GM21717 (cell line): ENCODE measurements around the gene MEFV.
"Not testable (repeated sequence)": the region's sequence is repeated elsewhere in the genome, so short reads cannot be mapped to it uniquely, and the experiment has no call there.

ENCODE experiments used
- ATAC-seq: cut with Tn5 transposase; IDR thresholded peaks from one replicate; pipeline ENCODE4 v1.9.1; 2021; ENCODE audit warnings: mild to moderate bottlenecking, moderate library complexity; ENCODE audit not compliant: unreplicated experiment

Gene MEFV

GRCh38 chr16:3223913-3224515, 32.4 kb downstream of the MEFV start:
- ATAC-seq: no peak

GRCh38 chr16:3220839-3221238, 35.6 kb downstream of the MEFV start:
- ATAC-seq: no peak

- no peak for ATAC-seq
These were observed 40.2 kb downstream of the MEFV start for GRCh38 chr16:3216263-3216640.

GRCh38 chr16:3215601-3216262, 40.7 kb downstream of the MEFV start:
- no peak for ATAC-seq

GRCh38 chr16:3214904-3215600, 41.4 kb downstream of the MEFV start:
- ATAC-seq: no peak

- ATAC-seq: no peak
These were observed 43.9 kb downstream of the MEFV start for GRCh38 chr16:3212567-3212966.

- ATAC-seq: no peak
These were observed 44.4 kb downstream of the MEFV start for GRCh38 chr16:3212006-3212405.

- ATAC-seq: no peak
These were observed 49.1 kb downstream of the MEFV start for GRCh38 chr16:3207086-3207953.

GRCh38 chr16:3205939-3206338, 50.5 kb downstream of the MEFV start:
- ATAC-seq: not testable (repeated sequence)

GRCh38 chr16:3202903-3203539, 53.4 kb downstream of the MEFV start:
- ATAC-seq: no peak

- ATAC-seq: no peak
These were observed 57.9 kb downstream of the MEFV start for GRCh38 chr16:3198334-3199072.

GRCh38 chr16:3197694-3198333, 58.6 kb downstream of the MEFV start:
- not testable (repeated sequence) for ATAC-seq

GRCh38 chr16:3195975-3196374, 60.5 kb downstream of the MEFV start:
- ATAC-seq: no peak

GRCh38 chr16:3194792-3195191, 61.6 kb downstream of the MEFV start:
- no peak for ATAC-seq

- ATAC-seq: no peak
These were observed 62.9 kb downstream of the MEFV start for GRCh38 chr16:3193221-3194212.

- no peak for ATAC-seq
These were observed 63.9 kb downstream of the MEFV start for GRCh38 chr16:3192476-3193019.
